Lower leg skin (tissue), 4 donors: ENCODE measurements around the gene HEXD. TPM values are rescaled to one million over a fixed set of nuclear protein-coding genes. Genes with fewer than 3 reads are reported as not detected.
"Not testable (repeated sequence)": the region's sequence is repeated elsewhere in the genome, so short reads cannot be mapped to it uniquely, and the experiment has no call there.

ENCODE experiments used
- DNase-seq, 2 donors: peaks; one replicate each; pipeline ENCODE4 v3.0.0-alpha.2; 2019; ENCODE audit warnings: low spot score in 2 of 2
- H3K4me3 ChIP-seq: fragments of 200-600 bp; sonication (generic); 2 replicates; pipeline ENCODE4 v1.5.1; 2017; ENCODE audit warnings: mild to moderate bottlenecking, low read depth; ENCODE audit not compliant: poor library complexity, severe bottlenecking
- CTCF ChIP-seq, 3 donors: fragments of 450-650 bp; IDR thresholded peaks; one replicate each; pipeline ENCODE4 v1.5.1; 2016; ENCODE audit warnings: antibody characterized with exemption in 3 of 3, mild to moderate bottlenecking in 3 of 3, moderate library complexity in 2 of 3
- POLR2A ChIP-seq, 2 donors: fragments of 450-650 bp; IDR thresholded peaks; one replicate each; pipeline ENCODE4 v1.6.1; 2016 to 2017; ENCODE audit warnings: antibody characterized with exemption in 2 of 2, mild to moderate bottlenecking in 1 of 2, moderate library complexity in 1 of 2
- WGBS, 2 donors: methylation state at CpG; one replicate each; pipeline ENCODE4 v1.1.5; 2018; 5-methylcytosine and 5-hydroxymethylcytosine counted together
- intact Hi-C: fragments of 100-400 bp; cut with DNase I; formaldehyde crosslinking; loops from one replicate; pipeline ENCODE4 v1.15.0; 2023; ENCODE audit warnings: low total_unique reads
- total RNA-seq, 4 donors: library from RNA; depleted of rRNA; stranded (reverse); fragments of >200 nt; gene quantifications; one replicate each; pipeline ENCODE4 v1.1.0, GENCODE V29; 2016

HEXD gene
- total RNA-seq, 4 donors from 2014 or later: 30.0 to 47.1 (median 39.3) TPM

DNA sequence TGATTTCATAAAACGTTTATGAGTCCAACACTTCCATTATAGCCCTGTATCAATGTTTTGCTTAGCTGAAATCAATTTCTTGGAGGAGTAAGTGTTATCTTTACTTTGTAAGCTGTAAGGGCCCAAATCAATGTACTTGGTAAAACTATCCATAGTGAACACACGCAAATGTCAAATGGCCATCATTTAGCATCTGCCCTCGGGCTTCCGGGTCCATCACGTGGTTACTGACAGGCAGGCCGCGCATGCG is 39.7 kb downstream of the HEXD start:
- TF ChIP-seq POLR2A (IDR thresholded peaks at IDR 0.05) (no peak), CTCF (IDR thresholded peaks at IDR 0.05) (no peak)
- DNase-seq: no peak
- intact Hi-C loops: no loop called here
- 0% methylated on average over 8 of the region's 8 CpGs for WGBS, 2 donors
- no peak overlapping the region for H3K4me3 ChIP-seq

GRCh38 chr17:82458179-82458884 is 40.2 kb downstream of the HEXD start, which contains the start of gene NARF:
Gene NARF, plus strand, starts transcription at chr17:82458741. Its CDS starts 63 bp downstream, at chr17:82458804.
- H3K4me3 ChIP-seq: peak within 1 kb of the TSS; percentile 80
- 1 to 3% methylated on average over 13 to 49 of the region's 85 CpGs for WGBS, 2 donors
- peak in 1 of 2 donors; percentile 96 for TF ChIP-seq POLR2A (IDR thresholded peaks at IDR 0.05)
- TF ChIP-seq CTCF (IDR thresholded peaks at IDR 0.05): peak in 1 of 3 donors; percentile 22
- intact Hi-C loops: no loop called here
- DNase-seq: peak; percentile 97 to 99

GRCh38 chr17:82458885-82459424 is 40.8 kb downstream of the HEXD start:
- intact Hi-C loops: no loop called here
- WGBS, 2 donors: 0% methylated on average over 7 to 11 of the region's 62 CpGs
- TF ChIP-seq CTCF (IDR thresholded peaks at IDR 0.05) (no peak), POLR2A (IDR thresholded peaks at IDR 0.05) (no peak)
- H3K4me3 ChIP-seq: peak overlapping the region; percentile 80
- DNase-seq: no peak

DNA sequence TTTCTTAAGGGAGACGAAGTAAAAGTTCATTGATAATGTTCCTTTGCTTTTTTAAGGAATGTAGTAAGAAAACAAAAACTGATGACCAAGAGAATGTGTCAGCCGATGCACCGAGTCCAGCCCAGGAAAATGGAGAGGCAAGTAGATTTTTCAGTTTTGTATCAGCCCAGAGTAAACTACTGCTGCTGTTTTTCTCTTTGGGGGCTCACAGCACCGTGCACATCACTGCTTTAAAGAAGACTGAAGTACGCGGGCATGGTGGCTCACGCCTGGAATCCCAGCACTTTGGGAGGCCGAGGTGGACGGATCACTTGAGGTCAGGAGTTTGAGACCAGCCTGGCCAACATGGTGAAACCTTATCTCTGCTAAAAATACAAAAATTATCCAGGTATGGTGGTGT is 41.8 kb downstream of the HEXD start:
- WGBS, 2 donors: 89 to 94% methylated on average over 9 of the region's 9 CpGs
- H3K4me3 ChIP-seq, DNase-seq, intact Hi-C loops: not testable (repeated sequence)

GRCh38 chr17:82461827-82462524 is 43.8 kb downstream of the HEXD start:
- DNase-seq: no peak
- no peak for TF ChIP-seq POLR2A (IDR thresholded peaks at IDR 0.05)
- no peak for TF ChIP-seq CTCF (IDR thresholded peaks at IDR 0.05)
- H3K4me3 ChIP-seq: no peak overlapping the region
- intact Hi-C loops: no loop called here
- 82 to 83% methylated on average over 10 of the region's 10 CpGs for WGBS, 2 donors

GRCh38 chr17:82463391-82463790 is 45.2 kb downstream of the HEXD start:
- DNase-seq: no peak
- WGBS, 2 donors: 81 to 88% methylated on average over 6 of the region's 6 CpGs
- no peak overlapping the region for H3K4me3 ChIP-seq
- intact Hi-C loops: no loop called here
- TF ChIP-seq POLR2A (IDR thresholded peaks at IDR 0.05) (no peak), CTCF (IDR thresholded peaks at IDR 0.05) (no peak)
